Measurements from ENCODE around the gene FRMD6. TPM values are rescaled to one million over a fixed set of nuclear protein-coding genes. Genes with fewer than 3 reads are reported as not detected.

Gene FRMD6
- total RNA-seq, 1 experiment from 2014 or later: 9.6 TPM

DNA sequence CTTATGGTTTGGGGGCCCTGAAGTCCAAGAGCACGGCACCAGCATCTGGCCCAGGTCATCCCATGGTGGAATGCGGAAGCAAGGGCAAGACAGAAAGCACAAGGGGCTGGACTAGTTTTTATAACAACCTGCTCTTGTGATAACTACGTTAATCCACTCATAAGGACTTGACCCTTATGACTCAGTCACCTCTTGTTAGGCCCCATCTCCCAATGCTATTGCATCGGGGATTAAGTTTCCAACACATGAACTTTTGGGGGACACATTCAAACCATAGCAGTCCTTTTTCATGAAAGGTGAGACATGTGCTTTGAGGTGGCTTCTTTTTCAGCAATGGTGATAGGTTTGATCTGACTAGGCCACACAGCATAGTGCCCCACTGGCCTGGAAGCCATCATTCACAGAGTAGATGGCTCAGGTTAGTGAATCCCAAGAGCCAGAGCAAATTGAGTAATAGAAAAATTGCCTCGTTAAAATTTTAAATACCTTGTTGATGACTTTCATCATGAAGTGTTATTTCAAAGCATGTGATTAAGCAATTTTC lies 12.1 kb downstream of the FRMD6 start:
- Histone ChIP-seq H4K5ac (ENCODE audit: insufficient read length, low read depth, low read length) (no peak overlapping the region), H3K79me1 (ENCODE audit: insufficient read depth, low read depth, low read length, poor library complexity, severe bottlenecking) (peaks cover 7% of the 10 kb centered on the region), H3K4me2 (ENCODE audit: insufficient read depth, insufficient read length, low read length) (no peak overlapping the region), H3K14ac (ENCODE audit: insufficient read depth, low read length) (no peak overlapping the region), H2BK20ac (ENCODE audit: low read depth, low read length, poor library complexity, severe bottlenecking) (no peak overlapping the region), H2AFZ (ENCODE audit: low read length) (no peak overlapping the region), H3K9ac (ENCODE audit: extremely low read depth, insufficient read length, low read length) (no peak overlapping the region), H3K23ac (ENCODE audit: insufficient read length, low read depth, low read length) (no peak overlapping the region), H2BK15ac (ENCODE audit: low read depth, low read length) (no peak overlapping the region), H3K79me2 (ENCODE audit: insufficient read depth, low read length) (peaks cover 3% of the 10 kb centered on the region; the same call in 1 of the 2 replicates), H3K27me3 (ENCODE audit: insufficient read depth, low read length) (no peaks in the 10 kb centered on the region), H3T11ph (ENCODE audit: low read length) (no peak overlapping the region), H3K4ac (ENCODE audit: low read depth, low read length) (no peak overlapping the region), H4K91ac (ENCODE audit: insufficient read length, low read depth, low read length) (no peak overlapping the region), H3K27ac (ENCODE audit: insufficient read length, low read depth, low read length) (no peak overlapping the region), H4K8ac (replicated peaks; ENCODE audit: insufficient read length, low read depth, low read length) (no peak overlapping the region), H2BK5ac (ENCODE audit: insufficient read length, low read length) (no peak overlapping the region), H4K20me1 (ENCODE audit: control insufficient read depth, insufficient read depth, insufficient read length) (no peaks in the 10 kb centered on the region), H2BK120ac (ENCODE audit: low read depth, low read length, poor library complexity, severe bottlenecking) (no peak overlapping the region), H2AK5ac (ENCODE audit: insufficient read length, low read length) (no peak overlapping the region), H3K4me1 (ENCODE audit: insufficient read depth, low read length) (peaks cover 4% of the 10 kb centered on the region; the same call in 1 of the 2 replicates), H3K9me3 (ENCODE audit: control insufficient read depth, low read depth, low read length) (no peaks in the 10 kb centered on the region), H3K23me2 (ENCODE audit: insufficient read length, low read depth, low read length, poor library complexity, severe bottlenecking) (no peaks in the 10 kb centered on the region), H3K18ac (ENCODE audit: insufficient read length, low read depth, low read length) (no peak overlapping the region), H3K56ac (ENCODE audit: insufficient read length, low read depth, low read length) (no peak overlapping the region), H2BK12ac (ENCODE audit: insufficient read length, low read depth, low read length) (no peak overlapping the region)
- Mint-ChIP-seq H3K9me3 (peaks cover 3% of the 10 kb centered on the region in 2 experiments; a peak in 2 of 5 replicates), H3K27me3 (ENCODE audit: low read depth) (no peaks in the 10 kb centered on the region), H3K4me3 (no peak overlapping the region), H3K4me1 (peaks cover 6% of the 10 kb centered on the region in 2 experiments), H3K36me3 (ENCODE audit: insufficient read depth in 1 of 3, low read depth in 3 of 3) (peaks cover 2 to 11% (median 9%) of the 10 kb centered on the region in 3 experiments; a peak in 4 of 7 replicates), H3K27ac (no peak overlapping the region)
- TF ChIP-seq, protein P1, sequence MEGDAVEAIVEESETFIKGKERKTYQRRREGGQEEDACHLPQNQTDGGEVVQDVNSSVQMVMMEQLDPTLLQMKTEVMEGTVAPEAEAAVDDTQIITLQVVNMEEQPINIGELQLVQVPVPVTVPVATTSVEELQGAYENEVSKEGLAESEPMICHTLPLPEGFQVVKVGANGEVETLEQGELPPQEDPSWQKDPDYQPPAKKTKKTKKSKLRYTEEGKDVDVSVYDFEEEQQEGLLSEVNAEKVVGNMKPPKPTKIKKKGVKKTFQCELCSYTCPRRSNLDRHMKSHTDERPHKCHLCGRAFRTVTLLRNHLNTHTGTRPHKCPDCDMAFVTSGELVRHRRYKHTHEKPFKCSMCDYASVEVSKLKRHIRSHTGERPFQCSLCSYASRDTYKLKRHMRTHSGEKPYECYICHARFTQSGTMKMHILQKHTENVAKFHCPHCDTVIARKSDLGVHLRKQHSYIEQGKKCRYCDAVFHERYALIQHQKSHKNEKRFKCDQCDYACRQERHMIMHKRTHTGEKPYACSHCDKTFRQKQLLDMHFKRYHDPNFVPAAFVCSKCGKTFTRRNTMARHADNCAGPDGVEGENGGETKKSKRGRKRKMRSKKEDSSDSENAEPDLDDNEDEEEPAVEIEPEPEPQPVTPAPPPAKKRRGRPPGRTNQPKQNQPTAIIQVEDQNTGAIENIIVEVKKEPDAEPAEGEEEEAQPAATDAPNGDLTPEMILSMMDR (conservative IDR thresholded peaks at IDR 0.05): no peak
- whole genome bisulfite sequencing (ENCODE audit: extremely low coverage, insufficient read length, low lambda C conversion rate): no CpG with 5 or more reads among the region's 5 CpGs
- DNase-seq: no peak

Data from H9 (cell line).